Effector memory CD4-positive, alpha-beta T cell (primary cell): ENCODE measurements around the gene ECE1.

Experiments
- DNase-seq, 3 donors: peaks; one replicate each; pipeline ENCODE4 v3.0.0-alpha.2; 2020
- H3K27ac ChIP-seq: 2 replicates; pipeline ENCODE4 v1.7.0; 2013; ENCODE audit warnings: mild to moderate bottlenecking, low read length, moderate library complexity; ENCODE audit not compliant: insufficient read depth, poor library complexity, severe bottlenecking
- H3K27me3 ChIP-seq: replicated peaks from 2 replicates; pipeline ENCODE4 v1.7.0; 2013; ENCODE audit warnings: mild to moderate bottlenecking, low read length; ENCODE audit not compliant: insufficient read depth, control insufficient read depth, poor library complexity, severe bottlenecking
- H3K36me3 ChIP-seq: 2 replicates; pipeline ENCODE4 v1.7.0; 2013; ENCODE audit warnings: mild to moderate bottlenecking, low read length, moderate library complexity; ENCODE audit not compliant: control insufficient read depth, insufficient read depth
- H3K4me1 ChIP-seq: 2 replicates; pipeline ENCODE4 v1.7.0; 2013; ENCODE audit warnings: low read length, mild to moderate bottlenecking; ENCODE audit not compliant: control insufficient read depth, insufficient read depth, poor library complexity, severe bottlenecking
- H3K4me3 ChIP-seq: 2 replicates; pipeline ENCODE4 v1.7.0; 2013; ENCODE audit warnings: low read length, low read depth, mild to moderate bottlenecking; ENCODE audit not compliant: insufficient read depth, poor library complexity, severe bottlenecking
- H3K9me3 ChIP-seq: 2 replicates; pipeline ENCODE4 v1.7.0; 2013; ENCODE audit warnings: mild to moderate bottlenecking, low read length, moderate library complexity; ENCODE audit not compliant: control insufficient read depth

Gene ECE1

GRCh38 chr1:21334214-21335087 lies 44.2 kb upstream of the ECE1 start:
- H3K4me3 ChIP-seq, result peak overlapping the region; percentile 60
- DNase-seq, result peak; percentile 80 to 90 (median 88)

GRCh38 chr1:21333824-21334213 lies 43.6 kb upstream of the ECE1 start:
- H3K4me3 ChIP-seq, result peak overlapping the region; percentile 60
- peak overlapping the region; percentile 87 for H3K27ac ChIP-seq
- no peaks in the 10 kb centered on the region for H3K9me3 ChIP-seq
- peaks cover 67% of the 10 kb centered on the region for H3K4me1 ChIP-seq
- H3K27me3 ChIP-seq, result no peaks in the 10 kb centered on the region
- H3K36me3 ChIP-seq, result no peaks in the 10 kb centered on the region
- no peak for DNase-seq

More at GRCh38 chr1:21334214-21335087, 44.2 kb upstream of the ECE1 start:
- Histone ChIP-seq H3K9me3 (no peaks in the 10 kb centered on the region), H3K27me3 (no peaks in the 10 kb centered on the region), H3K27ac (peak overlapping the region; percentile 87), H3K36me3 (no peaks in the 10 kb centered on the region), H3K4me1 (peaks cover 65% of the 10 kb centered on the region)

- Histone ChIP-seq H3K27me3 (no peaks in the 10 kb centered on the region), H3K36me3 (no peaks in the 10 kb centered on the region), H3K4me3 (no peak overlapping the region), H3K4me1 (peaks cover 58% of the 10 kb centered on the region), H3K27ac (peak overlapping the region; percentile 51), H3K9me3 (no peaks in the 10 kb centered on the region)
- DNase-seq, result no peak
Measured at GRCh38 chr1:21332554-21333311, 42.5 kb upstream of the ECE1 start.

GRCh38 chr1:21331752-21332478 lies 41.7 kb upstream of the ECE1 start:
- no peak overlapping the region for H3K4me3 ChIP-seq
- peaks cover 56% of the 10 kb centered on the region for H3K4me1 ChIP-seq

GRCh38 chr1:21330544-21330943 lies 40.3 kb upstream of the ECE1 start:
- Histone ChIP-seq H3K27me3 (no peaks in the 10 kb centered on the region), H3K4me3 (no peak overlapping the region), H3K9me3 (no peaks in the 10 kb centered on the region), H3K36me3 (peaks cover 4% of the 10 kb centered on the region), H3K4me1 (peaks cover 60% of the 10 kb centered on the region), H3K27ac (no peak overlapping the region)
- no peak for DNase-seq

More at GRCh38 chr1:21331752-21332478, 41.7 kb upstream of the ECE1 start:
- Histone ChIP-seq H3K9me3 (no peaks in the 10 kb centered on the region), H3K27me3 (no peaks in the 10 kb centered on the region), H3K36me3 (peaks cover 4% of the 10 kb centered on the region), H3K27ac (peak overlapping the region; percentile 51)
- no peak for DNase-seq

GRCh38 chr1:21329209-21329844 lies 39.1 kb upstream of the ECE1 start:
- Histone ChIP-seq H3K27ac (peak overlapping the region; percentile 38), H3K9me3 (no peaks in the 10 kb centered on the region), H3K4me1 (peaks cover 60% of the 10 kb centered on the region), H3K4me3 (no peak overlapping the region), H3K27me3 (no peaks in the 10 kb centered on the region), H3K36me3 (peaks cover 4% of the 10 kb centered on the region)
- DNase-seq, result no peak

GRCh38 chr1:21327566-21328323 lies 37.5 kb upstream of the ECE1 start:
- H3K27ac ChIP-seq, result no peak overlapping the region
- peaks cover 4% of the 10 kb centered on the region for H3K36me3 ChIP-seq
- peaks cover 63% of the 10 kb centered on the region for H3K4me1 ChIP-seq
- H3K4me3 ChIP-seq, result no peak overlapping the region
- no peaks in the 10 kb centered on the region for H3K27me3 ChIP-seq
- no peak for DNase-seq
- no peaks in the 10 kb centered on the region for H3K9me3 ChIP-seq

GRCh38 chr1:21326861-21327344 lies 36.6 kb upstream of the ECE1 start:
- Histone ChIP-seq H3K36me3 (peaks cover 4% of the 10 kb centered on the region), H3K27me3 (no peaks in the 10 kb centered on the region), H3K4me3 (no peak overlapping the region), H3K9me3 (no peaks in the 10 kb centered on the region), H3K4me1 (peaks cover 66% of the 10 kb centered on the region), H3K27ac (peak overlapping the region; percentile 20)
- no peak for DNase-seq
